Epithelial cell of esophagus (primary cell): ENCODE results near the gene GRB2.
A peak's percentile ranks its signal among the peaks of the same experiment; 100 is the strongest.

Experiments
- DNase-seq: peaks from one replicate; pipeline ENCODE4 v3.0.0; 2010; ENCODE audit warnings: low read depth
- H3K4me3 ChIP-seq: 2 replicates; pipeline ENCODE4 v1.5.1; 2011; ENCODE audit warnings: mild to moderate bottlenecking, low read length, control low read depth
- CTCF ChIP-seq: IDR thresholded peaks from 2 replicates; pipeline ENCODE4 v1.5.1; 2011; ENCODE audit warnings: low read depth, mild to moderate bottlenecking, low read length, control low read depth, inconsistent platforms; ENCODE audit not compliant: insufficient read depth; ENCODE audit errors: missing control alignments

The GRB2 gene

GRCh38 chr17:75411328-75412067 lies 6.0 kb upstream of the GRB2 start:
- DNase-seq = no peak
- no peak for TF ChIP-seq CTCF
- no peak overlapping the region for H3K4me3 ChIP-seq

- DNase-seq = no peak
- TF ChIP-seq CTCF = no peak
- H3K4me3 ChIP-seq = no peak overlapping the region
Measured at GRCh38 chr17:75410141-75410540, 4.7 kb upstream of the GRB2 start.

GRCh38 chr17:75407655-75408352 lies 2.3 kb upstream of the GRB2 start:
- no peak overlapping the region for H3K4me3 ChIP-seq
- no peak for TF ChIP-seq CTCF
- DNase-seq = no peak

DNA sequence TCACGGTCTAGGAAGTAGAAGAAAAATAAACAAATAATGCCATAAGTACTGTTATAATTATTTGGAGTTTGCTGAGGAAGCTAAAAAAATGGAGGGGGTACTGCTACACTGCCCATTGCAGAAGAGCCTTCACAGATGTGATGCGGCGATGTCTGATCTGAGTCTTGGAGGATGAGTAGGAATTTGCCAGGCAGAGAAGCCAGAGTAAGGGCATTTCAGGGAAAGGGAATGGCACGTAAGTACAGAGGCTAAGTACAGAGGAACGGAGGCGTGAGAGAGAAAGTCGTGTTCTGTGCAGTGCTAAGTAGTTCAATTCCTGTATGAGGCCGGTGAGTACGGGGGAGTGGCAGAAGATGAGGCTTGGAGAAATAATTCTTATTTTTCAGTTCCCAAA lies 741 bp upstream of the GRB2 start:
- TF ChIP-seq CTCF = no peak
- peak overlapping the region; percentile 67 for H3K4me3 ChIP-seq
- peak; percentile 24 for DNase-seq

DNA sequence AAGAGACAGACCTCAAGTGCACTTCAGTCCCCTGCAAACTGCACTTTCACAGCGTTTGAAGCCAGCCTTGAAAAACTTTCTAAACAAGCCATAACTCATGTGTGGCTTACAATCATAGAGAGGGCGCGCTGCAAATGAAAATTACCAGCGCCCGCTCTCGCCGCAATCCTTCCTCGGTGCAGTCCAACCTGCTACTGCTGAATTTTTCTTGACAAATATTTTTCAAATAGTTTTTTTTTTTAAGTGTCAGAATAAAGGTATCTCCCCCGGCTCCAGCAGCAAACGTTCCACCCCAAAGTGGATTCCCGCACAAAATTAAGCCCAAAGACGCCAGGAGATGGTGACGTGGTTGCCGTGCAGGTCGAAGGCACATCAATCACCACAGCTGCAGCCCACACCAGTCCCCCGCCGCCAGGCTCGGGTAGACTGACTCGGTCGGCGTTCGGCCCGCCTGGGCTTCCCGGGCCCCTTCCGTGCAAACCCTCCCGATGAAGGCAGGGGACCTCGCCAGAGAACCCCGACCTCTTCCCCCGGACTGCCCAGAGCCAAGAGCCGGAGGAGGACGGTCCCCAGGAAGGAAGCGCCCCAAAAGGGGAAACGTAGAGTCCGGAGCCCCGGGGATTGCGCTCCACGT lies 630 bp downstream of the GRB2 start:
- peak overlapping the region; percentile 81 for H3K4me3 ChIP-seq
- peak; percentile 54 for DNase-seq
- no peak for TF ChIP-seq CTCF

- TF ChIP-seq CTCF = peak; percentile 97
- H3K4me3 ChIP-seq = peak overlapping the region; percentile 81
- DNase-seq = peak; percentile 80
Measured at GRCh38 chr17:75404223-75404730, 1.2 kb downstream of the GRB2 start.
